GM20431 (cell line): ENCODE data around the gene RBM15.

Experiments used
- in situ Hi-C: fragments of 300-500 bp; cut with MseI, MboI; formaldehyde crosslinking; loops from one replicate; pipeline ENCODE4 v1.15.0; 2020; ENCODE audit warnings: low sequenced_read_pairs; ENCODE audit not compliant: unreplicated experiment

The RBM15 gene

DNA sequence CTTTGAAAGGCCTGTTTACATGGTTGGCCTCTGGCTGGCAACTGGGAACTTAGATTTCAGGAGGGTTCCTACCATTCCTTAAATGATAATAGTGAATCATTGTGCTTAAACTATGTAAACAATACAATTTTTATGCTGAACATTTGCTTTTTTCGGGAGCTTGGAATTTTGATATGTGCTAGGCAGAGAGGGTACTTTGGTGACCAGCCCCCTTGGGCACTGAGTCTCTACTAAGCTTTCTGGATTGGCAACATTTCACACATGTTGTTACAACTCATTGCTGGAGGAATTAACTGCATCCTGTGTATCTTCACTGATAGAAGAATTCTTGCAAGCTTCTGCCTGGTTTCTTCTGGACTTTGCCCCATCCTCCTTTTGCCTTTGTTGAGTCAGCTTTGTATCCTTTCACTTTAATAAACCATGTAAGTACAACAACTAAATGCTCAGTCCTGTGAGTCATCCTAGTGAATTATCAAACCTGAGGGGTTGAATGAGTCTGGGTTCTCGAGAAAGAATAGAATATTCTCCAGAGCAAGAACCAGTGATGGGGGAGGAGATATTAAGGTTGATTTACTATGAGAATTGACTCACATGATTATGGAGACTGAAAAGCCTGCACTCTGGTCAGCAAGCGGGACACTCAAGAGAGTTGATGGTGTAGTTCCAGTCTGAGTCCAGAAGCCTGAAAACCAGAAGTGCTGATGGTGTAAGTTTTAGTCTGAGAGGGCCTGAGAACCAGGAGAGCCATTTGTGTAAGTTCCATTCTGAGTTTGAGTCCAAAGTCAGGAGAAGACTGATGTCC, 54.7 kb downstream of the RBM15 start:
- in situ Hi-C loops = no loop called here

DNA sequence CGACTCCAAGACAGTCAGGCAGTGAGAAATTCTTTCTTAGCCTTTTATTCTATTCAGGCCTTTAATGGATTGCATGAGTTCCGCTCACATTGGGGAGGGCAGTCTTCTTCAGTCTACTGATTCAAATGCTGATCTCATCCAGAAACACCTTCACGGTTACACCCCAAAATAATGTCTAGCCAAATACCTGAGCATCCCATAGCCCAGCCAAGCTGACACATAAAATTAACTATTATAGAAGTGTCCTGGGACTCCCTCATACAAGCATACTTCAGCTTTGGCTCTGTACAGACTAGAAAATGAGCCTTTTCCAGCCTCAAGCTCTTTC, 55.3 kb downstream of the RBM15 start:
- in situ Hi-C loops = no loop called here
